Lower leg skin (tissue), 3 donors: Measurements from ENCODE around the gene LAP3.

Experiments used
- POLR2A ChIP-seq, 2 donors: fragments of 450-650 bp; IDR thresholded peaks; one replicate each; pipeline ENCODE4 v1.6.1; 2016 to 2017; ENCODE audit warnings: antibody characterized with exemption in 2 of 2, mild to moderate bottlenecking in 1 of 2, moderate library complexity in 1 of 2
- TF ChIP-seq, protein P1 (sequence below), 3 donors: fragments of 450-650 bp; IDR thresholded peaks; one replicate each; pipeline ENCODE4 v1.5.1; 2016; ENCODE audit warnings: antibody characterized with exemption in 3 of 3, mild to moderate bottlenecking in 3 of 3, moderate library complexity in 2 of 3

GRCh38 chr4:17561195-17561909, 15.6 kb upstream of the LAP3 start:
- TF ChIP-seq, protein P1, sequence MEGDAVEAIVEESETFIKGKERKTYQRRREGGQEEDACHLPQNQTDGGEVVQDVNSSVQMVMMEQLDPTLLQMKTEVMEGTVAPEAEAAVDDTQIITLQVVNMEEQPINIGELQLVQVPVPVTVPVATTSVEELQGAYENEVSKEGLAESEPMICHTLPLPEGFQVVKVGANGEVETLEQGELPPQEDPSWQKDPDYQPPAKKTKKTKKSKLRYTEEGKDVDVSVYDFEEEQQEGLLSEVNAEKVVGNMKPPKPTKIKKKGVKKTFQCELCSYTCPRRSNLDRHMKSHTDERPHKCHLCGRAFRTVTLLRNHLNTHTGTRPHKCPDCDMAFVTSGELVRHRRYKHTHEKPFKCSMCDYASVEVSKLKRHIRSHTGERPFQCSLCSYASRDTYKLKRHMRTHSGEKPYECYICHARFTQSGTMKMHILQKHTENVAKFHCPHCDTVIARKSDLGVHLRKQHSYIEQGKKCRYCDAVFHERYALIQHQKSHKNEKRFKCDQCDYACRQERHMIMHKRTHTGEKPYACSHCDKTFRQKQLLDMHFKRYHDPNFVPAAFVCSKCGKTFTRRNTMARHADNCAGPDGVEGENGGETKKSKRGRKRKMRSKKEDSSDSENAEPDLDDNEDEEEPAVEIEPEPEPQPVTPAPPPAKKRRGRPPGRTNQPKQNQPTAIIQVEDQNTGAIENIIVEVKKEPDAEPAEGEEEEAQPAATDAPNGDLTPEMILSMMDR (IDR thresholded peaks at IDR 0.05): no peak
- no peak for TF ChIP-seq POLR2A (IDR thresholded peaks at IDR 0.05)
